ENCODE measurements around the gene RUNX1. TPM values are rescaled to one million over a fixed set of nuclear protein-coding genes. Genes with fewer than 3 reads are reported as not detected.

Gene RUNX1
- total and polyA plus RNA-seq, 7 donors, result 8.7 to 230 (median 30.1) TPM

DNA sequence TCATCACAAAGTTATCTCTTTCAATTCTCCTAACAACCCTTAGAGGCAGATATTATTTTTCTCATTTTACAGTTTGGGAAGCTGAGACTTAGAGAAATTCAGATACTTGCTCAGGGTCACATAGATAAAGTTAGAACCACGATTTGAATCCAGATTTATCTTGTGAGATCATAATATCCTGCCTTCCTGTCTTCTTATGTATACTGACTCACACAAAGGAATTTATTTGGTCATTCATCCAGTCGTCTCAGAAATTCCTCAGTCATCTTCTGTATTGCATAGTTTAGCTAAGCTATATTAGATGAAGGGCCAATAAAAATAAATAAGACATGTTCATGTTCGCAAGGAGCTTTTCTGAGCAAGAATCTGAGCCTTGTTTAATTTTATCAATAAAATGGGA lies 35.8 kb upstream of the RUNX1 start:
- 24 to 50% (median 43%) methylated on average over 3 of the region's 3 CpGs for WGBS, 3 donors
- TF ChIP-seq, protein P1, sequence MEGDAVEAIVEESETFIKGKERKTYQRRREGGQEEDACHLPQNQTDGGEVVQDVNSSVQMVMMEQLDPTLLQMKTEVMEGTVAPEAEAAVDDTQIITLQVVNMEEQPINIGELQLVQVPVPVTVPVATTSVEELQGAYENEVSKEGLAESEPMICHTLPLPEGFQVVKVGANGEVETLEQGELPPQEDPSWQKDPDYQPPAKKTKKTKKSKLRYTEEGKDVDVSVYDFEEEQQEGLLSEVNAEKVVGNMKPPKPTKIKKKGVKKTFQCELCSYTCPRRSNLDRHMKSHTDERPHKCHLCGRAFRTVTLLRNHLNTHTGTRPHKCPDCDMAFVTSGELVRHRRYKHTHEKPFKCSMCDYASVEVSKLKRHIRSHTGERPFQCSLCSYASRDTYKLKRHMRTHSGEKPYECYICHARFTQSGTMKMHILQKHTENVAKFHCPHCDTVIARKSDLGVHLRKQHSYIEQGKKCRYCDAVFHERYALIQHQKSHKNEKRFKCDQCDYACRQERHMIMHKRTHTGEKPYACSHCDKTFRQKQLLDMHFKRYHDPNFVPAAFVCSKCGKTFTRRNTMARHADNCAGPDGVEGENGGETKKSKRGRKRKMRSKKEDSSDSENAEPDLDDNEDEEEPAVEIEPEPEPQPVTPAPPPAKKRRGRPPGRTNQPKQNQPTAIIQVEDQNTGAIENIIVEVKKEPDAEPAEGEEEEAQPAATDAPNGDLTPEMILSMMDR (IDR thresholded peaks at IDR 0.05), result no peak
- Histone ChIP-seq H3K4me1 (no peaks in the 10 kb centered on the region), H3K36me3 (ENCODE audit: insufficient read depth in 1 of 2, low read depth in 1 of 2) (no peaks in the 10 kb centered on the region), H3K27ac (no peak overlapping the region), H3K4me3 (no peak overlapping the region), H3K27me3 (ENCODE audit: insufficient read depth in 3 of 3, low read length in 2 of 3) (no peaks in the 10 kb centered on the region), H3K9me3 (no peaks in the 10 kb centered on the region)
- peak in 2 of 4 donors; percentile 66 to 77 for ATAC-seq
- DNase-seq, result no peak
- intact Hi-C loops (cut with DNase I), result no loop called here

DNA sequence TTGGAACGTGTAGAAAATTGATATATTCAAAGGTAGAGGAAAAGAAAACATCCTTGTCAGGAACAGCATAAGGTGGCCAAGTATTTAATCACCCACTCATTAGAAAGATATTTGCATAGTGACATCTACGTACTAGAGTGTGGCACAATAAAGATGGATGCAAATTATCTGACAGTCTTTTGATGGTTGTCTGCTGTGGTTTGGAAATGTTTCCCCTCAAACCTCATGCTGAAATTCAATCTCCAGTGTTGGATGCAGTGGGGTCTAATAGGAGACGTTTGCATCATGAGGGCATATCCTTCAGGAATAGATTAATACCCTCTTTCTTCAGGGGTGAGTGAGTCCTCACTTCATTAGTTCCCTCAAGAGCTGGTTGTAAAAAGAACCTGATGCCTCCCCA lies 34.1 kb upstream of the RUNX1 start:
- Histone ChIP-seq H3K27ac (no peak overlapping the region), H3K36me3 (ENCODE audit: insufficient read depth in 1 of 2, low read depth in 1 of 2) (no peaks in the 10 kb centered on the region), H3K9me3 (no peaks in the 10 kb centered on the region), H3K4me3 (no peak overlapping the region), H3K4me1 (no peaks in the 10 kb centered on the region), H3K27me3 (ENCODE audit: insufficient read depth in 3 of 3, low read length in 2 of 3) (no peaks in the 10 kb centered on the region)
- intact Hi-C loops (cut with DNase I), result no loop called here
- TF ChIP-seq, protein P1 (IDR thresholded peaks at IDR 0.05), result no peak
- ATAC-seq (no peak), DNase-seq (no peak)
- WGBS, 3 donors, result 67 to 84% (median 81%) methylated on average over 3 of the region's 3 CpGs

DNA sequence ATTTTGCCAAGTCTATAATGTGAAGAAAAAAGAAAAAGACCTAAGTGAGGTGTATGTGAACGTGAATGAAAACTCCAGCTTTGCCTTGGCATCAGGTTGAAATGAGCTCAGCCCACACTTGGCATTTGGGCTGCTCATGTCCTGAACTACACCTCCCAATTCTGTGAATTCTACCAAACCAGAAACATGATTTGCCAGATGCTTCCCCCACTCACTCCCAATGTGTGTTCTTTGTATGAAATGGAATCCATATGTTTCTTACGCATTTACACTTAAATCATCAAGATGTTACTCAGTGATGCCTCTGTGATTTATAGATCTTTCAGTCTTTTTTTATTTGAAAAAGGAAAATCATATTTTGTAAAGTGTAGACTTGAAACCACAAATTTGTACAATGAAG lies 32.8 kb upstream of the RUNX1 start:
- no peaks in the 10 kb centered on the region for H3K36me3 ChIP-seq (ENCODE audit: insufficient read depth in 1 of 2, low read depth in 1 of 2)
- ATAC-seq (no peak), DNase-seq (no peak)
- intact Hi-C loops (cut with DNase I), result no loop called here
- TF ChIP-seq, protein P1 (IDR thresholded peaks at IDR 0.05), result no peak
- no peaks in the 10 kb centered on the region for H3K4me1 ChIP-seq
- H3K9me3 ChIP-seq, result no peaks in the 10 kb centered on the region
- no peak overlapping the region for H3K27ac ChIP-seq
- 74 to 76% (median 75%) methylated on average over 2 of the region's 2 CpGs for WGBS, 3 donors
- no peak overlapping the region for H3K4me3 ChIP-seq
- H3K27me3 ChIP-seq (ENCODE audit: insufficient read depth in 3 of 3, low read length in 2 of 3), result no peaks in the 10 kb centered on the region

DNA sequence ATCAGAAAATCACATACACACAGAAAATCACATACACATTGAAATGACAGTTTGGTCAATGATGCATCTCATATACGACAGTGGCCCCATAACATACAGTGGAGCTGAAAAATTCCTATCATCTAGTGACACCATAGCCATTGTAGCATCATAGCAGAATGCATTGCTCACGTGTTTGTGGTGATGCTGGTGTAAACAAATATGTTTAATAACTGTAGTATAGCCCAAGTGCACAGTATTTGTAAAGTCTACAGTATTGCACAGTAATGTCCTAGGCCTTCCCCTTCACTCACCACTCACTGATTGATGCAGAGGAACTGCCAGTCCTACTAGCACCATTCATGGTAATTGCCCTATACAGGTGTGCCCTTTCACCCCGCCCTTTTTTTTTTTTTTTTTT lies 30.1 kb upstream of the RUNX1 start:
- intact Hi-C loops (cut with DNase I), result no loop called here
- no peak for ATAC-seq
- Histone ChIP-seq H3K27me3 (ENCODE audit: insufficient read depth in 3 of 3, low read length in 2 of 3) (no peaks in the 10 kb centered on the region), H3K9me3 (no peaks in the 10 kb centered on the region), H3K4me1 (no peaks in the 10 kb centered on the region), H3K4me3 (no peak overlapping the region), H3K36me3 (ENCODE audit: insufficient read depth in 1 of 2, low read depth in 1 of 2) (no peaks in the 10 kb centered on the region), H3K27ac (no peak overlapping the region)
- 92 to 95% (median 93%) methylated on average over 3 of the region's 3 CpGs for WGBS, 3 donors
- no peak for DNase-seq
- TF ChIP-seq, protein P1 (IDR thresholded peaks at IDR 0.05), result no peak

DNA sequence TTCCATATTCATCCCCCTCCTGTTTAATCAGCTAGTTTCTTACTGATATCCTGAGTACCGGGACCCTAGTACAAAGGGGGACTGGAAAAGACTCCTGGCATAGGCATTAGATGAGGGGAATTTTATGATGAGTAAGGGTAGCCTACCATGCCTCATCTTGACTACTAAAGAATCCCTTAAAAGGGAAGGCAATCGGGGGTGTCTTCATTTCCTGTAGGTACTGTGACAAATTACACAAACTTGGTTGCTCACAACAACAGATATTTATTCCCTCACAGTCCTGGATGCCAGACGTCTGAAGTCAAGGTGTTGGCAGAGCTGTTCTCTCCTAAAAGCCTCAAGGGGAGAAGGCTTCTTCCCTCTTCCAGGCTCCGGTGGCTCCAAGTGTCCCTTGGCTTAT lies 28.9 kb upstream of the RUNX1 start:
- H3K36me3 ChIP-seq (ENCODE audit: insufficient read depth in 1 of 2, low read depth in 1 of 2), result no peaks in the 10 kb centered on the region
- 85 to 91% (median 87%) methylated on average over 4 of the region's 4 CpGs for WGBS, 3 donors
- TF ChIP-seq, protein P1 (IDR thresholded peaks at IDR 0.05), result no peak
- DNase-seq (no peak), ATAC-seq (no peak)
- no peaks in the 10 kb centered on the region for H3K9me3 ChIP-seq
- no peak overlapping the region for H3K4me3 ChIP-seq
- H3K27ac ChIP-seq, result no peak overlapping the region
- no peaks in the 10 kb centered on the region for H3K4me1 ChIP-seq
- intact Hi-C loops (cut with DNase I), result no loop called here
- no peaks in the 10 kb centered on the region for H3K27me3 ChIP-seq (ENCODE audit: insufficient read depth in 3 of 3, low read length in 2 of 3)

Measured in psoas muscle (tissue), 8 donors.